HG02798 (cell line): ENCODE data around the gene ATXN1.
A peak's percentile ranks its signal among the peaks of the same experiment; 100 is the strongest.
"Not testable (repeated sequence)": the region's sequence is repeated elsewhere in the genome, so short reads cannot be mapped to it uniquely, and the experiment has no call there.

ENCODE experiments used
- ATAC-seq: cut with Tn5 transposase; IDR thresholded peaks from one replicate; pipeline ENCODE4 v1.9.1; 2021; ENCODE audit warnings: mild to moderate bottlenecking; ENCODE audit not compliant: unreplicated experiment, poor library complexity

ATXN1 gene

GRCh38 chr6:16760516-16761470 lies at the start of gene ATXN1:
TSS of gene ATXN1 (minus strand) at chr6:16761460.
- ATAC-seq = peak; percentile 8

GRCh38 chr6:16810411-16810810 lies 49.2 kb upstream of the ATXN1 start:
- no peak for ATAC-seq

DNA sequence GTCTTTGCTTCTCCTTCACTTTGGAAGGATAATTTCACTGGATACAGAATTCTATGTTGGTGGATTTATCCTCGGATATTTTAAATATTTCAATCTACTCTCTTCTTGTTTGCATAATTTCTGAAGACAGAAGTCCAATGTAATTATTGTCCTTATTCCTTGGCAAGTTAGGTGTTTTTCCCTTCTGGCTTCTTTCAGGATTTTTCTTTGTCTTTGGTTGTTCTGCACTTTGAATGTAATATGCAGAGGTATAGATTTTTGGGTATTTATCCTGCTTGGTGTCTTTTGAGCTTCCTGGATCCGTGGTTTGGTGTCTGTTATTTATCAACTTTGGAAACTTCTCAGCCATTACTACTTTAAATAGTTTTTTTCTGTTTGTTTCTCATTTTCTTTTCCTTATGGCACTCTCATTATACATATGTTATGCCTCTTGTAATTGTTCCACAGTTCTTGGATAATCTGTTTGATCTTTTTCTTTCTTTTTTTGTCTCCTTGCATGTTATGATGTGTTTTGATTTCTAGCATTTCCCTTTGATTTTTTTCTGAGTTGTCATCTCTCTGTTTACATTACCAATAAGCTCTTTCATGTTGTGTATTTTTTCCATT lies 48.6 kb upstream of the ATXN1 start:
- no peak for ATAC-seq

- ATAC-seq = no peak
Observed at GRCh38 chr6:16807956-16808355, 46.7 kb upstream of the ATXN1 start.

DNA sequence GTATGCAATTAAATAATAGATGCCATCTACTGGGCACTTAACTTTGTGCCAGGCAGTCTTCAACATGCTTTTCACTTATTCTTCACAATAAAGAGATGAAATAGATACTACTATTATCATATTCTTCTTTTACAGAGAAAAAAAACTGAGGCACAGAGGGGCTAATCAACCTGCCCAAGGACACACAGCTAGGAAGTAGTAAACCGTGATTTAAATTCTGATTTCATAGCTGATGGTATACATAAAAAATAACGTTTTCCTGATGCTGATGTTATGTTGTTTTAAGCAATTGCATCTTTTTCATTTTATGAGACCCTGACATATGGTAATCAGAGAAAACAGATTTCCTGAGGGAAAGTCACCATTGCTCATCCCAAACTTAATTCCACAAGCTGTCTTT lies 45.1 kb upstream of the ATXN1 start:
- ATAC-seq = no peak

- ATAC-seq = no peak
Observed at GRCh38 chr6:16805243-16805950, 44.1 kb upstream of the ATXN1 start.

GRCh38 chr6:16804546-16805242 lies 43.4 kb upstream of the ATXN1 start:
- ATAC-seq = no peak

GRCh38 chr6:16803294-16804200 lies 42.3 kb upstream of the ATXN1 start:
- no peak for ATAC-seq

GRCh38 chr6:16802071-16802470 lies 40.8 kb upstream of the ATXN1 start:
- ATAC-seq = no peak

DNA sequence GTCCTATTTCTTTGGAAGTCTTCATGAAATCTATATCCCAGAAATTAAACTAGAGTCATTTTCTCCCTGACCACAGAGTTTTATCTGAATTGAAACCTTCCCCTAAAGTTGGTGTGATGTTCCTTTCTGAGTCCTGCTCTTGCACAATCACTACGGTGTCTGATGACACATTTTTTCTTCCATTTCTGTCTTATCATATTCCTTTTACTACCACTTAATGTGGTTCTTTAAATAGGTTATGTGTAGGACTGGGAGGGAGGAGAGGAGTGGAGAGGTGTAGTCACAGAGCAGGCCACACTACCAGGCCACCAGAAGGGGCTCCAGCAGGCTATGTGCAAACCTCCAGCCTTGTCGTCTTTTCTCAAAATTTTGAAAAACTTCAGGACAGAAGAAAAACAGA lies 39.7 kb upstream of the ATXN1 start:
- ATAC-seq = no peak

GRCh38 chr6:16800341-16800740 lies 39.1 kb upstream of the ATXN1 start:
- ATAC-seq = no peak

DNA sequence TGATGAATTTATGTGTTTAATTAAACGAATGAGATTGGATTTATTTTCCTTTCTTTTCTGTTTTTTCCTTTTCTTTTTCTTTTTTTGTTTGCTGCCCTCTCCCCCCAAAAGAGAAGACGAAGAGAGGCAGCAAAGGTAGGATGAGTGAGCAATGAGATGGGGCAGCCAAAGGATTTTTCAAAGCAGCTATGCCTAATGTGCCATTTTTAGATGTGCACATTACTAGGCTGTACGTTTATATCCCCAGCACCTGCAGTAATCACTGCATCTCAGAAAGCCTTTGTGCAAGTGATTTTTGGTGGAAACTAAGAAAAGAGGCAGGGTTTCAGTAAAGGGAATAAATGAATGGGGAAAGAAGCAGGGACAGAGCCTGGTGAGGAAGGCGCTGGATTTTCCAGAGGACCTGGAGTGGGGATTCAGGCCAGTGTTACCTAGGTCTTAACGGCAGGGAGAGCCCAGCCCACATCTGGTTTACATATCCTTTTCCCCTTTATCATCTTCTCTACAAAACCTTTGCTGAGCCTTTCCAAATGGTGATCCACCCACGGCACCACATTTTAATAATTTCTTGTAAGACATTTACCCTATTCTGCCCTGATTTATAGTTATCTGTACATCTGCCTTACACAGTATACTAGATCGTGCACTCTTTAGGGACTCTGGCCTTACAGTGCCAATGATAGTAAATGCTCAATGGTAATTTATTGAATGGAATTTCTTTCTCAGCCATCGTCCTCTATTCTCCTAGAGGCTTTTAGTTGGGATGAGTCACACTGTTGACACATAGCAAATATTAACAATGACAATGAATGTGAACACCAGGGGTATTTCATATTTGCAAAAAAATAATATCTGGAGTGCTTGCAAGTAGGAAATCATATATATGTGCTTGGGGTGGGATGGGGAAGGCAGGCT lies 38.3 kb upstream of the ATXN1 start:
- no peak for ATAC-seq

DNA sequence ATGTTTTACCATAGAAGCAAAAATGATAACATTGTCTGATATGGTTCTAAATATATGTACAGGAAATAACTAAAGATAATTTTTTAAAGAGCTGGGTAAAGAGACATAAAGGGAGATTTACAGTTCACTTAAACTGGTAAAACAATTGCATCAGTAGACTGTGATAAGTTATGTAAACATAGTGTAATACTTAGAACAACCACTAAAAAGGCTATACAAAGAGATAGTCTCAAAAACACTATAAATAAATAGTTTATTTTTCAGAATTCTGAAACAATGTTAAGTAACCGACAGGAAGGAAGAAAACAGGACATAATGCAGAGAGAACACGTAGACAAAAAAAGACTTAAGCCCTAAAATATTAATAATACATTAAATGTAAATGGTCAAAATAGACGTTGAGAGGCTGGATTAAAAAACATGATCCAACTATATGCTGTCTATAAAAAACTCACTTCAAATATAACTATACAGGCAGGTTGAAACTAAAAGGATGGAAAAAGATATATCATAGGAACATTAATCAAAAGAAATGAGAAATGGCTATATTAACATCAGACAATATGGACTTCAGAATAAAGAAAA lies 32.7 kb upstream of the ATXN1 start:
- no peak for ATAC-seq

GRCh38 chr6:16789329-16790038 lies 28.2 kb upstream of the ATXN1 start:
- no peak for ATAC-seq

- ATAC-seq = no peak
Observed at GRCh38 chr6:16787128-16787682, 25.9 kb upstream of the ATXN1 start.

DNA sequence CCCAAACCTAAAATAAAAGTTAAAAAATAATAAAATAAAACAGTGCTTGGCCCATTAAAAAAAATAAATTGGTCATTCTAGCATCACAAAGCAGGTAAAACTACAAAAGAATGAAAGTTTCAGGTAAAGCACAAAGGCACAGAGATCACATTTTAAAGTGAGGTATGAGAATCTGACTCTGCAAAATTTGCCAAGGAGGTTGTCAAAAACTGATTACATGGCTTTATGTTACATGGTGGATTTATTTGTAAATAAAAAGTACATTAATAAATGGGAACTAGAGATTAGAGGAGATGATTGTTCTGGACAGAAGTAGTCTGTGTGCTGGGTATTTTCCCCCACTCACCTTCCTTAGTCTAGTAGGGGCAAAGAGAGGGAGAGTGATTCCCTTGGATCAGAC lies 24.2 kb upstream of the ATXN1 start:
- no peak for ATAC-seq

DNA sequence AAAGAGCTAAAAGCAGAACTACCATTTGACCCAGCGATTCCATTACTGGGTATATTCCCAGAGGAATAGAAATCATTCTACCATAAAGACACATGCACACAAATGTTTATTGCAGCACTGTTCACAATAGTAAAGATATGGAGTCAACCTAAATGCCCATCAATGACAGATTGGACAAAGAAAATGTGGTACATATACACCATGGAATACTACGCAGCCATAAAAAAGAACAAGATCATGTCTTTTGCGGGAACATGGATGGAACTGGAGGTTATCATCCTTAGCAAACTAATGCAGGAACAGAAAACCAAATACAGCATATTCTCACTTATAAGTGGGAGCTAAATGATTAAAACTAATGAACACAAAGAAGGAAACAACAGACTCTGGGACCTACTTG lies 23.7 kb upstream of the ATXN1 start:
- ATAC-seq = not testable (repeated sequence)
